RWPE1 (cell line): ENCODE data around the gene LMO4.

ENCODE experiments used
- CTCF ChIA-PET: fragments of 350-600 bp; sonication (Branson Sonifier 250); formaldehyde crosslinking; extraction: SDS; loops from one replicate; lab custom pipeline; 2021; lab: Yijun Ruan, JAX
- POLR2A ChIA-PET: fragments of 400-600 bp; formaldehyde crosslinking; extraction: SDS; loops from one replicate; lab custom pipeline; 2020; ENCODE audit warnings: antibody characterized with exemption; ENCODE audit not compliant: low non-redundant PET; lab: Yijun Ruan, JAX
- DNase-seq: peaks from one replicate; pipeline ENCODE4 v3.0.0; 2012; ENCODE audit warnings: low spot score
- H3K27ac ChIP-seq: fragments of 450-650 bp; 2 replicates; pipeline ENCODE4 v1.5.1; 2017
- CTCF ChIP-seq: fragments of 450-650 bp; conservative IDR thresholded peaks from 2 replicates; pipeline ENCODE4 v1.5.1; 2017; ENCODE audit warnings: low read depth, mild to moderate bottlenecking

Gene LMO4

GRCh38 chr1:87386217-87386790 lies 57.6 kb downstream of the LMO4 start:
- TF ChIP-seq CTCF, result no peak
- ChIA-PET CTCF (no interaction called here), POLR2A (no interaction called here)
- no peak for DNase-seq
- no peak overlapping the region for H3K27ac ChIP-seq

- no peak for DNase-seq
- TF ChIP-seq CTCF, result no peak
- POLR2A ChIA-PET, result no interaction called here
- CTCF ChIA-PET, result no interaction called here
- no peak overlapping the region for H3K27ac ChIP-seq
Observed at GRCh38 chr1:87388411-87388810, 59.7 kb downstream of the LMO4 start.

GRCh38 chr1:87389011-87389410 lies 60.3 kb downstream of the LMO4 start:
- no peak for TF ChIP-seq CTCF
- POLR2A ChIA-PET, result no interaction called here
- CTCF ChIA-PET, result no interaction called here
- DNase-seq, result no peak
- no peak overlapping the region for H3K27ac ChIP-seq

- no peak overlapping the region for H3K27ac ChIP-seq
- ChIA-PET CTCF (interaction anchor here (0.6 kb wide), 1 partner anchor 407 kb away, joined by 3 read pairs; no protein-coding TSS in a partner anchor), POLR2A (no interaction called here)
- no peak for DNase-seq
- TF ChIP-seq CTCF, result no peak
Observed at GRCh38 chr1:87389546-87389945, 60.9 kb downstream of the LMO4 start.

- ChIA-PET POLR2A (no interaction called here), CTCF (no interaction called here)
- no peak overlapping the region for H3K27ac ChIP-seq
- TF ChIP-seq CTCF, result no peak
- peak; percentile 46 for DNase-seq
Observed at GRCh38 chr1:87392248-87393192, 63.8 kb downstream of the LMO4 start.

GRCh38 chr1:87393445-87394085 lies 64.9 kb downstream of the LMO4 start:
- no peak overlapping the region for H3K27ac ChIP-seq
- CTCF ChIA-PET, result interaction anchor here (0.7 kb wide), 1 partner anchor 11 kb away, joined by 3 read pairs; no protein-coding TSS in a partner anchor
- POLR2A ChIA-PET, result no interaction called here
- TF ChIP-seq CTCF, result no peak
- DNase-seq, result no peak
